ENCODE data around the gene NT5DC4.
A peak's percentile ranks its signal among the peaks of the same experiment; 100 is the strongest.

The NT5DC4 gene

GRCh38 chr2:112724591-112725525 lies 4.0 kb downstream of the NT5DC4 start:
- DNase-seq: no peak

- no peak for DNase-seq
Measured at GRCh38 chr2:112725545-112726457, 5.0 kb downstream of the NT5DC4 start.

GRCh38 chr2:112726487-112727190 lies 5.8 kb downstream of the NT5DC4 start:
- peak; percentile 55 for DNase-seq

- DNase-seq: no peak
Measured at GRCh38 chr2:112727276-112728028, 6.6 kb downstream of the NT5DC4 start.

DNA sequence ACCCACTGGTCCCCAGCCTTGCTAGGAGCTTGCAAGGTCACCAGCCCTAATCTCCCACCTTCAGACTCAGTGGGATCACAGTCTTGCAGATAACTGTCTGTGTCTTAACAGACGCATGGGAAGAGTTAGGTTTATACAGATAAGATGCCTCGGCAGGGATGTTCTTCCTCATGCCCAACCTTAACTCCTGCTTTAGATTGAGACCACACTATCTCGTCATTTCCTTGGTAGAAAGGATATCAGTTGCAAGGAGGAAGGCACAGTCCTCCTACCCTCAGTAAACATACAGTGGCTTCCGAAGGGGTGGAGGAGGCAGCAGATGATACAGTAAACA lies 7.2 kb downstream of the NT5DC4 start:
- DNase-seq: no peak

- no peak for DNase-seq
Measured at GRCh38 chr2:112728378-112729175, 7.8 kb downstream of the NT5DC4 start.

DNA sequence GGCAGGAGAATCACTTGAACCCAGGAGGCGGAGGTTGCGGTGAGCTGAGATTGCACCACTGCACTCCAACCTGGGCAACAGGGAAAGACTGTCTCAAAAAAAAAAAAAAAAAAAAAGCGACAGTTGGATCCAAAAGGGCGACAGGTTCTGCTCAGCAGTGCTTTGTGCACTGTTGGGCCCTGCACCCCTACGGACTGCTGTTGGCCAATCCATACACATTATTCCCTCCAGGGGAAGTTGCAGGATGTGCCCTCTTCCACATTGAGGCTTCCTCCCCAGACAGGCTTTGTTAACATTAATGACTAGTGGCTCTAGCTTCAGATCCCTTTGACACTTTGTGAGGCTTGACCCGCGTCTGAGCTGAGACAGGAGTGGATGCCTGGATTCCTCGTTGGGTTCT lies 9.4 kb downstream of the NT5DC4 start:
- DNase-seq: no peak

GRCh38 chr2:112730791-112731190 lies 10.0 kb downstream of the NT5DC4 start:
- DNase-seq: no peak

DNA sequence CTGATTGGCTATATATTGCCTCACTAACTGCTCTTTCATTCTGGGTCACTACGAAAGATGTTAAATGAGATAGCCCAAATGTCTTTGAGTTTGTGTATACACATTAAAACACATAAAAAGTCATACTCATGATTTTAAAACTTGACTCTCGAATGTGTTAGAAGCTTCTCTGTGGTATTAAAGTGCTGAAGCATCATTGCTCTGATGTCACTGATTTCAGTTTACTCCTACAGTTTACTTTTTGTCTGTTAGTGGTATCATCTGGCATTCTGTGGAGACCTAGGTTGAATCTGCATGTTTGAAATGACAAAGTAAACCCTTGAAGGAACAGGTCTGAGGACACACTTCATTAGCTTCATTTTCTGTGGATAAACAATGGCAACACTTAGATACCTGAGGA lies 10.7 kb downstream of the NT5DC4 start:
- no peak for DNase-seq

DNA sequence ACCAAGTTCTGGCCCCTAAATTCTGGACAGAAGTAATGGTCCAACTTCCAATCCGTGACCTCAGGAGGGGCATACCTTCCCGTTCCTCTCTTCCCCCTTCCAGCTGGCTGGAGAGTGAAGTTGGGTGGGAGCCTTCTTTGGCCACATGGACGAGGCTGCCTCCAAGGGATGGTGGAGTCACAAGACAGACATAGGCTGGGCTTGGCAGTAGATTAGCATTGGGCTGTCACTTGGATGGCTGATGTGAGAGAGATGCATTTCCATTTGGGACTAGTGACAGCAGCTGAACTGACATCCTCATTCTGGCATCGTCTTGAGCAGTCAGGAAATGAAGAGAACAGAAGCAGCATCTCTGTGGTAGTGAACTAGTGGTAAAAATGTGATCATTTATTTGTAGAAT lies 12.6 kb downstream of the NT5DC4 start:
- DNase-seq: no peak

GRCh38 chr2:112733871-112734270 lies 13.1 kb downstream of the NT5DC4 start:
- DNase-seq: no peak

DNA sequence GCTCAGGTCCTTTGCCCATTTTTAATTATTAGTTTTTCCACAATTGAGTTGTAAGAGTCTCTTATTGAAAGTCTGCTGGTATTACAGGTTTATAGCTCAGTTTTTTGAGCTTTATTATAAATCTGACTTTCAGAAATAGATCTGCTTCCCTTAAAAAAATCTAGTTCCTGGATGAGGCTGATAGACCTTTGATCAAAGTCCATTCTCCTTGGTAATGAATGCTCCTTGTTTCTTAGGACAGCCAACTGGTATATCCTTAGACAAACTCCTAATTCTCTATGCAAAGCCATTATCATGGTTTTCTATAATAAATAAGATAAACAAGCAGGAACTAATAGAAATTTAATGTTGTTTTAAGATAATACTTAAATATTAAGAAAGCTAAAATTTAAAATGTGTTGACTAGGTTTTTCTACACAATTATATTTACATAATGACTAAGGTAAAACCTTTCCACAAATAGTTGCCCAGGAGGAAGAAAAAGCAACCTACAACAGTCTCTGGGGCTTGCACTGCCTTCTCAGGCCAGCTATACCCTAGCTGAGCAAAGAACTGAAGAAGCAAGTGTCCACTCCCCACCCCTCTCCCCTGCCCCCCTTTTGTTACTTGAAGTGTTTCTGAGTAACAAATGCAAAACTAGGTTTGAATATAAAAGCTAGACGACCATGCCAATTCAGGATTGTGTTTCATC lies 16.9 kb downstream of the NT5DC4 start:
- DNase-seq: no peak

DNA sequence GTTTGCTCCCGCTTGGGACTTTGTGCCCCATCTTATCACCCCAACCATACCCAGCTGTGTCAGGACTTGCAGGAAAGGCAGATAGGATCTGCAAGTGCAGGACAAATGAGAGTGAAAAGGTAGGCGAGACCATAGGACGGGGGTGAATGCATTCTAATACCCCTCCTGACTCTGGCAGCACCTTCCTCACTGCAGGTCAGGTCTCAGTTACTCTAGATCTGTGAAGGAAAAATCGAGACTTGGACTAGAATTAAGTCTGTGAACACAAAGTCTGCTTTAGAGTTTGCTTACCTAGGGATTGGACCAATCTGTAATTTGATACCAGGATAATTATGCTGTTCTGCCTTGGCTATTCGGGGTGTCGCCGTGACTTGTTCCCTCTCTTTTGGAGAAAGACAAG lies 19.7 kb downstream of the NT5DC4 start:
- no peak for DNase-seq

- DNase-seq: peak; percentile 21
Measured at GRCh38 chr2:112749755-112750559, 29.1 kb downstream of the NT5DC4 start.

DNA sequence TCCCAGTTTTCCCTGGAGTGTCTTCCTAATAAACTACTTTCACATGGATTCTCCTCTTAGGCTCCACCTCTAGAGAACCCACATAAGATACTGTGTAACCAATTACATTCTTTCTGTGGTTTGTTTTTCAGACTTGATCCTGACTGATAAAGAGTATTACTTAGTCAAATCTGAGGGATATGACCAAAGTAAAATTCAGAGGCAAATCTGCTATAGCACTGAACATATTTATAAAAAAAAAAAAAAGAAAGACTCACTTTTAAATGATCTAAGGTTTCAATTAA lies 29.7 kb downstream of the NT5DC4 start:
- DNase-seq: no peak

DNA sequence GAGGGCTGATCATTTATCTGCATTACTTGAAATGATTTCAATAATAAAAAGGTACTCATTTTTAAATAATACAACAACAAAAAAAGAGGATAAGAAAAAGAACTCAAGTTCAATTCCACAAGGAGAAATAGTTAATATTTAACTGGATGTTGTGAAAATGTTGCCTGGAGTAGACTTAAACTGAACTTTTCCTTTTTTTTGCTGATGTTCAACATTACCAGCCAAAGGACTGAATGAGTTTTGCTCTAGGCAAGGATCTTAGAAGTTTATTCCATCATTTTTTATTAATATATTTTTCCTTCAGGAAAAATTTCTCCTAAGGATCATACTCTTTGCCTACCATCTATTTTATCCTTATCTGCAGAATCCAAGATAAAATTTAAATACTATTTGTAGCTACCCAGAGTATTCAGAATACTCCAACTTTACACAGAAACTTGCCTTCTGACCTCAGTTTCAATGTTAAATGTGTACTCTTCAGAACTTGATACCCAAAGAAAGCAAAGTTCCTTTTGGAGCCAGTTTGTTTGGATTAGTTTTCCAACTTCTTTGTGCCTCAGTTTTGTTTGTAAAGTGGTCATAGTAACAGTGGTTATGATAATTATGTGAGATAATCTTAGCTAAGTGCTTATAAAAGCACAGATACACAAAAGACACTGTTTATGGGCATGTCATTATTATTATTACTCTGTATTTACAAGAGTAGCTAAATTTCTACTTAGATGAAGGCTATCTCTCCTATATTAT lies 30.8 kb downstream of the NT5DC4 start:
- DNase-seq: no peak

DNA sequence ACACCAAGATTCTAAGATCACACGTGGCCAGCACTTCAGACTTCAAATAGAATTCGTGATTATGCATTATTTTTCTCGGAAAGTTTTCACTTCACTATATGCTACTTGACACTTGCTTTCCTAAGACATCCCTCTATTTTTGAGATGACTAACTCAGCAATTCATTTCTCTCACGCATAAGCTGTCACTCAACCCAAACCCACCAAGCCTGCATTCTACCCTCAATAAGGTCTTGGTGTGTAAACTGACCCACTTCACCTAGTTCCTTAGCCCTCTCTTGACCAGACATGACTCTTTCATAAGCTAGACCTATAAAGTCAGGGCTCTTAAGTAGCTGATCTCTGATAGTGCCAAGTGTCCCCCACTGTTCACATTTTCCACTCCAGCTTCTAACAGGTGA lies 31.8 kb downstream of the NT5DC4 start:
- DNase-seq: no peak

GRCh38 chr2:112754564-112754963 lies 33.7 kb downstream of the NT5DC4 start:
- no peak for DNase-seq

DNA sequence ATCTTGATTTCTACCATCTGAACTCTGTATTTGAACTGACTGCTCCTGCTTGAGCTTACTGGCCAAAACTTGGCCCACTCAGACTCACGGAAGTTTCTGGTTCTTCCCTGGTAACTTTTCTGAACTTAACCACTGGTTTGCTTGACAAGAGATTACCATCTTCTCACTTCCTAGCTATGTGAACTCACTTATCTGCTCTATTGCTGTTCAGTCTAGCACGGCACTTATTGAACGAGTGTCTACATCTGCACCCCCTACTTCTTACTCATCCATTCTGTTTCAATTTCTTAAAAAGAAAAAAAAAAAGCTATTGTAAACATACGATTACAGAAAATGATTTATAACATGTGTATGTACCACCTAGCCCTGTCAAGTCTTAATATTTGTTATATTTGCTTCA lies 34.6 kb downstream of the NT5DC4 start:
- no peak for DNase-seq

DNA sequence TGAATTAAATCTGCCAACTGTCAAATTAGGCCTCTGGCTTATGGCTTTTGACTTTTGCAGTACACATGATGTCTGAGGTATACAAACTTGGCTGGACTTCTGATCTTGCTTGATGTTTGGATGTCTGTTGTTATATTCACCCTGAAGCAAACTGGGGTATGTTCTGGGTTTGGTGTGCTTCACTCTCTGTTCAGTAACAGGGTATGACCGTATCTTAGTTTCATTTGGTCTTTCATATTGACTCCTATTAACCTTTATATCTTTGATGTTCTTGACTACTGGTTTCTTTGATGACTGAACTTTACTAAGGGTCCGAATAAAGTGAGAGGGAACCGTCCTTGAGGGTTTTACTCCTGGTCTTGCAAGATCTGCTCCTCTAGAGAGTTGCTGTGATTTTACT lies 35.4 kb downstream of the NT5DC4 start:
- no peak for DNase-seq
